Measurements from ENCODE around the gene CRABP2.

GRCh38 chr1:156689953-156690674, 15.3 kb downstream of the CRABP2 start:
- no peak for TF ChIP-seq CTCF (IDR thresholded peaks at IDR 0.05 in 2 of 3, conservative IDR thresholded peaks at IDR 0.05 in 1 of 3; ENCODE audit: borderline replicate concordance in 1 of 3, insufficient read depth in 1 of 3, low read depth in 2 of 3, low read length in 2 of 3)
- no peak for TF ChIP-seq SRF (IDR thresholded peaks at IDR 0.05; ENCODE audit: low read depth)
- no peak for TF ChIP-seq JUND (IDR thresholded peaks at IDR 0.05)
- TF ChIP-seq POLR2A (IDR thresholded peaks at IDR 0.05; ENCODE audit: borderline replicate concordance, extremely low read depth, insufficient read depth, insufficient read length): no peak
- TF ChIP-seq ELF1 (IDR thresholded peaks at IDR 0.05; ENCODE audit: borderline replicate concordance, low read depth): no peak

Measured in HCT116 (cell line).